Mucosa of descending colon (tissue), 3 donors: Measurements from ENCODE around the gene NANOS1. TPM values are rescaled to one million over a fixed set of nuclear protein-coding genes. Genes with fewer than 3 reads are reported as not detected.

ENCODE experiments used
- ATAC-seq: fragments of 200-7000 bp; cut with Tn5 transposase; one replicate; pipeline ENCODE4 v1.9.1; 2020; ENCODE audit warnings: mild to moderate bottlenecking, moderate library complexity
- DNase-seq, 3 donors: peaks; one replicate each; pipeline ENCODE4 v3.0.0-alpha.2; 2020
- H3K36me3 ChIP-seq: fragments of 200-600 bp; one replicate; pipeline ENCODE4 v1.8.0; 2021; ENCODE audit warnings: low read depth, mild to moderate bottlenecking
- H3K4me1 ChIP-seq: fragments of 200-600 bp; one replicate; pipeline ENCODE4 v1.8.0; 2021; ENCODE audit warnings: low read depth, mild to moderate bottlenecking
- H3K4me3 ChIP-seq: fragments of 200-600 bp; one replicate; pipeline ENCODE4 v1.8.0; 2021; ENCODE audit warnings: mild to moderate bottlenecking
- H3K9me3 ChIP-seq: fragments of 200-600 bp; one replicate; pipeline ENCODE4 v1.8.0; 2021; ENCODE audit warnings: mild to moderate bottlenecking
- CTCF ChIP-seq: fragments of 200-600 bp; IDR thresholded peaks from one replicate; pipeline ENCODE4 v1.8.0; 2022; ENCODE audit warnings: antibody characterized with exemption, mild to moderate bottlenecking
- intact Hi-C, 2 donors: fragments of 100-400 bp; cut with DNase I in 1 of 2; cut with micrococcal nuclease in 1 of 2; formaldehyde crosslinking; loops; one replicate each; pipeline versions ENCODE4 v1.11.0 to v1.11.1; 2022; cut with DNase I, micrococcal nuclease
- total RNA-seq, 3 donors: library from RNA; stranded (reverse); fragmentation: NEBNext Ultra II Directional in 2 of 3; extraction: Animal tissue kit (Norgen Biotek cat#: 25700) in 2 of 3; gene quantifications; one replicate each; pipeline versions ENCODE4 v1.2.1 to v1.2.4, GENCODE V29; 2021 to 2023
- donor health status: DM: no; HTN: no; CAD: no; lungs with moderate emphysema.
- donor health status: DM: no; HTN: no; CAD: no.
- donor health status: DM: no; HTN: yes; CAD: no.

The NANOS1 gene
- total RNA-seq, 3 donors from 2014 or later, result 0.12 to 2.7 (median 0.43) TPM

GRCh38 chr10:119003572-119004289, 25.8 kb upstream of the NANOS1 start:
- Histone ChIP-seq H3K36me3 (no peaks in the 10 kb centered on the region), H3K9me3 (no peaks in the 10 kb centered on the region), H3K4me3 (no peak overlapping the region), H3K4me1 (no peaks in the 10 kb centered on the region)
- intact Hi-C loops, result no loop called here
- ATAC-seq, result no peak
- DNase-seq, result no peak
- no peak for TF ChIP-seq CTCF

GRCh38 chr10:119005362-119006043, 24.0 kb upstream of the NANOS1 start:
- no peaks in the 10 kb centered on the region for H3K36me3 ChIP-seq
- H3K9me3 ChIP-seq, result no peaks in the 10 kb centered on the region
- no peaks in the 10 kb centered on the region for H3K4me1 ChIP-seq
- intact Hi-C loops, result no loop called here
- no peak for DNase-seq
- H3K4me3 ChIP-seq, result no peak overlapping the region
- no peak for ATAC-seq
- no peak for TF ChIP-seq CTCF

- no peaks in the 10 kb centered on the region for H3K4me1 ChIP-seq
- intact Hi-C loops, result no loop called here
- DNase-seq (peak in 1 of 3 donors; percentile 46), ATAC-seq (peak; percentile 76)
- H3K36me3 ChIP-seq, result no peaks in the 10 kb centered on the region
- H3K4me3 ChIP-seq, result no peak overlapping the region
- no peak for TF ChIP-seq CTCF
- no peaks in the 10 kb centered on the region for H3K9me3 ChIP-seq
Observed at GRCh38 chr10:119006451-119007210, 22.9 kb upstream of the NANOS1 start.

- intact Hi-C loops, result no loop called here
- no peaks in the 10 kb centered on the region for H3K4me1 ChIP-seq
- H3K4me3 ChIP-seq, result no peak overlapping the region
- no peak for DNase-seq
- H3K9me3 ChIP-seq, result no peaks in the 10 kb centered on the region
- no peaks in the 10 kb centered on the region for H3K36me3 ChIP-seq
- no peak for ATAC-seq
- TF ChIP-seq CTCF, result no peak
Observed at GRCh38 chr10:119007211-119007574, 22.3 kb upstream of the NANOS1 start.

GRCh38 chr10:119020627-119020946, 8.9 kb upstream of the NANOS1 start:
- ATAC-seq, result no peak
- no peak for DNase-seq
- Histone ChIP-seq H3K4me3 (no peak overlapping the region), H3K9me3 (no peaks in the 10 kb centered on the region), H3K36me3 (no peaks in the 10 kb centered on the region), H3K4me1 (no peaks in the 10 kb centered on the region)
- intact Hi-C loops, result no loop called here
- TF ChIP-seq CTCF, result no peak
